ENCODE results near the gene ZNF616.

The ZNF616 gene

GRCh38 chr19:52139252-52140031, at the start of gene ZNF616:
Gene ZNF616 (minus strand): TSS chr19:52139938. CDS start chr19:52130512, 9,426 bp downstream.
- DNase-seq (ENCODE audit: low read depth) = peak; percentile 93

- no peak for DNase-seq (ENCODE audit: low read depth)
Measured at GRCh38 chr19:52188822-52189734, 49.3 kb upstream of the ZNF616 start.

GRCh38 chr19:52187407-52187806, 47.7 kb upstream of the ZNF616 start:
- DNase-seq (ENCODE audit: low read depth) = no peak

- DNase-seq (ENCODE audit: low read depth) = no peak
Measured at GRCh38 chr19:52176574-52176973, 36.8 kb upstream of the ZNF616 start.

GRCh38 chr19:52172347-52172746, 32.6 kb upstream of the ZNF616 start:
- DNase-seq (ENCODE audit: low read depth) = no peak

GRCh38 chr19:52171321-52172169, 31.8 kb upstream of the ZNF616 start, which contains the start of gene ZNF836:
Gene ZNF836 (minus strand): TSS chr19:52171621. CDS start chr19:52168072, 3,549 bp downstream.
- DNase-seq (ENCODE audit: low read depth) = peak; percentile 57

GRCh38 chr19:52170863-52171320, 31.2 kb upstream of the ZNF616 start:
- DNase-seq (ENCODE audit: low read depth) = no peak

GRCh38 chr19:52170304-52170703, 30.6 kb upstream of the ZNF616 start:
- no peak for DNase-seq (ENCODE audit: low read depth)

GRCh38 chr19:52155596-52156359, 16.0 kb upstream of the ZNF616 start:
- DNase-seq (ENCODE audit: low read depth) = no peak

- no peak for DNase-seq (ENCODE audit: low read depth)
Measured at GRCh38 chr19:52148256-52148655, 8.5 kb upstream of the ZNF616 start.

GRCh38 chr19:52142001-52142595, 2.4 kb upstream of the ZNF616 start:
- no peak for DNase-seq (ENCODE audit: low read depth)

- no peak for DNase-seq (ENCODE audit: low read depth)
Measured at GRCh38 chr19:52141203-52141602, 1.5 kb upstream of the ZNF616 start.

GRCh38 chr19:52140032-52140710, 433 bp upstream of the ZNF616 start:
- no peak for DNase-seq (ENCODE audit: low read depth)

- no peak for DNase-seq (ENCODE audit: low read depth)
Measured at GRCh38 chr19:52138983-52139251, 821 bp downstream of the ZNF616 start.

GRCh38 chr19:52138278-52138982, 1.3 kb downstream of the ZNF616 start:
- peak; percentile 11 for DNase-seq (ENCODE audit: low read depth)

- DNase-seq (ENCODE audit: low read depth) = no peak
Measured at GRCh38 chr19:52120286-52120685, 19.5 kb downstream of the ZNF616 start.

GRCh38 chr19:52115526-52116053, 24.1 kb downstream of the ZNF616 start:
- no peak for DNase-seq (ENCODE audit: low read depth)

GRCh38 chr19:52114691-52115090, 25.0 kb downstream of the ZNF616 start:
- DNase-seq (ENCODE audit: low read depth) = no peak

GRCh38 chr19:52112624-52113023, 27.1 kb downstream of the ZNF616 start:
- no peak for DNase-seq (ENCODE audit: low read depth)

All from amniotic epithelial cell (primary cell).